Urothelium cell line (cell line): Measurements from ENCODE around the gene MPHOSPH8.
"Not testable (repeated sequence)": the region's sequence is repeated elsewhere in the genome, so short reads cannot be mapped to it uniquely, and the experiment has no call there.

Source experiments
- DNase-seq: peaks from one replicate; pipeline ENCODE4 v3.0.0; 2011; ENCODE audit warnings: low spot score, mixed read lengths
- FAIRE-seq: peaks from 2 replicates; lab custom pipeline; 2011; peaks lifted over from hg19 to GRCh38; lab: Jason Lieb, UNC

Gene MPHOSPH8

DNA sequence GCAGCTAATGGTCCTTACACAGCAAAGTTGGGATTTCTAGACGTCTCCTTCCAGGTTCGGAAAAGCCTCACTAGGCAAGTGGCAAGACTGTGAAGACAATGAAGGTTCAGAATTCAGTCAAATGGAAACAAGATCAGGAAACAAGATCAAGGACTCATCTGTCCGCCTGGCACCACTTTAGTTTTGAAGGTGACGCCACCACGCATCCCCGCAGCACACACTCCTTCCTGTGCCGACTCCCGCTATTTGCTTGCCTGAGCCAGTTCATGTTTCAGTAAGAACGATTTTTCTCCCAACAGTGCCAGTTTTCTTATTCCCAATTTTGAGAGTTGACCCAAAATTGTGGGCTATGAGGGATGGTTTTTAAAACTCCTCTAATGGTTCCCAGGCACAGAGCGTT, 41.4 kb downstream of the MPHOSPH8 start:
- no peak for FAIRE-seq

DNA sequence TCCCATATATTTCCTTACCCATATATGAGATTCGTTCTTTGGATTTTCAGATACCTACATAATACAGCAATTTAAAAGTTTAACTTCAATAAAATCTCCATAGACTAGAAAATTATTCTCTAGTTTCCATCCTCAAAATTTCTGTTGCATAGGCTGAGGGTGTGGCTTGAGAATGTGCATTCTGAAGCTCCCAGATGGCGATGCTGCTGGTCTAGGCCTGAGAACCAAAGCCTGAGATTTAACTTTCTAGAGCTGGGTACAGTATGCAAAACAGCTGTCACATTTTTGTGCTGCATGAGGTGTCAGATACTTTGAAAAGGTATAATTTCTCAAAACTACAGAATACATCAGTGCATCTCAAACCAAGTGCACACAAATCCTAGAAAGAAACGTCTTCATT, 42.7 kb downstream of the MPHOSPH8 start:
- DNase-seq, result no peak
- FAIRE-seq, result no peak

More for the DNA sequence above, 41.4 kb downstream of the MPHOSPH8 start:
- no peak for DNase-seq

GRCh38 chr13:19680751-19681150, 47.3 kb downstream of the MPHOSPH8 start:
- DNase-seq (no peak), FAIRE-seq (no peak)

DNA sequence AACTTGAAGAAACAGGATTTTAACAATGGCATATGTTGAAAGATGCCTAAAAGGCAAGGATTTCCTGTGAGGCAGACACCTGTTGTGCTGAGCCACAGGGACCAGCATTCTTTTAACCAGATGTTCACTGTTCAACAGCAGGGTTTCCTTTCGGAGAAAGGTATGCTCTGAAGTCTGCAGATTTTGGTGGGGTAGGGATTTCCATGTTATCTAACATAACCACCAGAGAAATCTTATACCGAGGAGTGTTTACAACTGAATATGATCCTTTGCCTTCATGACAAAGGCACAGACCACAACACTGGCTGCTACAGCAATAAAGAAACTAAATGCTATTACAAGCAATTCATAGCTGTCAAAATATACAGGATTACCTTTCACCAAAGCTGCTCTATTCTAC, 48.1 kb downstream of the MPHOSPH8 start:
- DNase-seq, result no peak
- FAIRE-seq, result no peak

DNA sequence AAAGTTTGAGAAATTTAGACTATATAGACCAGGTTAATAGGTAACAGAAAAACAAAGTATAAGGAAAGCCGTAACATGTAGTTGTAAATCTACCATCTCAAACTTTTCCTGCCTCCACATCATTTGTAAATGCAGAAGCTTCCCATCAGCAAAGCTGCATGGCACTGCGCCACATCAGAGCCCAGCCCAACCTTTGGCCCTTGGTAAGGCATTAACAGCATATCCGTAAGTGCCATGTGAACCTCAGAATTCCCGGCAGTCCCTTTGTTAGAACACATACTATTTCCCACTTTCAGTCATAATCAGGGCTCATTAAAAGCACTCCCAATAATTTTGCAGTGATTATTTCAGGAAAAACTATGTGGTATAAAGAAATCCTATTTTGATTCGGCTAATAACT, 51.6 kb downstream of the MPHOSPH8 start:
- FAIRE-seq (no peak), DNase-seq (no peak)

GRCh38 chr13:19685437-19685836, 52.0 kb downstream of the MPHOSPH8 start:
- FAIRE-seq (no peak), DNase-seq (no peak)

DNA sequence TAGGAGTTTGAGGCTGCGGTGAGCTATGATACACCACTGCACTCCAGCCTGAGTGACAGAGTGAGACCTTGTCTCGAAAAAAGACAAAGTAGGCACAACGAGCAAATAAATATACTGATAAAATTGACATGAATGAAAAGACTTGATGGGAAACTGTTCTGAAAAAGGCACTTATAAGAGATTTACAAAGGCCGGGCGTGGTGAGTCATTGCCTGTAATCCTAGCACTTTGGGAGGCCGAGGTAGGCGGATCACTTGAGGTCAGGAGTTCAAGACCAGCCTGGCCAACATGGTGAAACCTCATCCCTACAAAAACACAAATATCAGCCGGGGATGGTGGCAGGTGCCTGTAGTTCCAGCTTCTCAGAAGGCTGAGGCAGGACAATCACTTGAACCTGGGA, 58.0 kb downstream of the MPHOSPH8 start:
- FAIRE-seq, result not testable (repeated sequence)

DNA sequence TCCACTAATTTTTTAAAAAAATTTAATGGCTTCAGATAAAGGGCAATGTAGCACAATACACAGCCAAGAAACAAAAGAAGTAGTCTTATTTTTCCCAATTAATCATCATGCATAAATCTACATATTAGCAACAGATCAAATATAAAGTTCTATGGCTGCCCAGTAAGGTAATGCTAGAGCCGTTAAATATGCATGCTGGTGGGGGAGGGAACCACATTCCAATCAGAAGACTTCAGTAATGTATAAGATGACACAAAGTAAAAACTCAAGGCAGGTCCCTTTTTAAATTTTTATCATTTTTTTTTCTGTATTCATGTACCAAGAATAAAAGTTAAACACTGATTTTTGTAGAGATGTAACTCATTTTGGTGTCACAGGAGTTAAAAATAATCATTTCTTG, 62.0 kb downstream of the MPHOSPH8 start:
- DNase-seq, result no peak
- FAIRE-seq, result no peak

More for the DNA sequence above, 58.0 kb downstream of the MPHOSPH8 start:
- not testable (repeated sequence) for DNase-seq

- DNase-seq (no peak), FAIRE-seq (no peak)
These were observed 62.4 kb downstream of the MPHOSPH8 start for GRCh38 chr13:19695829-19696228.

DNA sequence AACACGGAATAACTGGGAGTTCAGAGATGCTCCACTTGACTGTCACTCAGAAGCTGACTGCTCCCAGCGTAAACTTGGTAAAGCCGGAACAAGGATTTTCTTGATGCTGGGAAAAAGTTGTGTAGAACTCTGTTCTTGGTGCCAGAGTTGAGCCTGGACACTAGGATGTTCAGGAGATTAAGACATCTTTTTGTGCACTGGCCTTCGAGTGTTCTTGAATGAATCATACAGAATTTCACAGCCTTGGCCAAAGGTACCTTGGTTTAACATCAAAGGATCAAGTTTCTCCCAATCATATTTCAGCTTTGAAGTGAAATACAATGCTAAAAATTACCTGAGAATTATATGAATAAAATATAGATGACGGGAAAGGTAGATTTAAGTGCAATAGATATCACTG, 67.5 kb downstream of the MPHOSPH8 start:
- not testable (repeated sequence) for DNase-seq, FAIRE-seq

DNA sequence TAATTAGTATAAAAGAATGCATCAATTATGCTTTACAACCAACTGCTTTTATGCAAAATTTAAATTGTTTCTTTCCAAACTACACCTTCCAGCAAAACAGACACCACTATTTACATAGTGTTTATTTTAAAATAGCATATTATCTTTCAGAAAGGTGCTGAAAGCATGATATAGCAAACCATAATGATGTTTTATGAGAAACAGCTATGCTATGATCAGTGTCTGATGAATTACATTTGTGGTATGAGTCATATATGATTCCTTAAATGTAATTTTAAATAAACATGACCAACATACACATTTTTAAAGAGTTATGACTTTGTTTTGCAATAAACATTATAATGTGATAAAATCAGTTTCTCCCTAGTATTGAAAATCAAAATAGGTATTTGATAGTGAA, 68.2 kb downstream of the MPHOSPH8 start:
- not testable (repeated sequence) for FAIRE-seq, DNase-seq

DNA sequence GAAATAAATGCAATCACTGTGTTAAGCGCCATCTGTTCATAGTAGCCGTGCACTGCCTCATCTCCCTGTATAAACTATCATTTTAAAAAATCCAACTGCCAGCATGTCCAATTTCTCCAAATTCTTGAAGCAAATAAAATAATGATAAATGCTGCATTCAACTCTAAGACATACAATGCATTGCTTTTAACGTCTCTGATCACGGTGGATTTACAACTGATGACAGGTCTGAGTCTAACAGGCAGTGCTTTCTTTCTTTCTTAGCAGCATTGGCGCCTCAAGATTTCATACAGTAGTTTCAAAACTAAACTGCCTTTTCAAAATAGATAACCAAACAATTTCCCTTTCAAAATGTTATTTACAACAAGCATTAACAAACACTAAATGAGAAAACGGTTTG, 70.8 kb downstream of the MPHOSPH8 start:
- FAIRE-seq, DNase-seq: not testable (repeated sequence)

GRCh38 chr13:19709039-19709438, 75.6 kb downstream of the MPHOSPH8 start:
- FAIRE-seq, DNase-seq: not testable (repeated sequence)

- not testable (repeated sequence) for DNase-seq, FAIRE-seq
These were observed 76.3 kb downstream of the MPHOSPH8 start for GRCh38 chr13:19709782-19710181.

DNA sequence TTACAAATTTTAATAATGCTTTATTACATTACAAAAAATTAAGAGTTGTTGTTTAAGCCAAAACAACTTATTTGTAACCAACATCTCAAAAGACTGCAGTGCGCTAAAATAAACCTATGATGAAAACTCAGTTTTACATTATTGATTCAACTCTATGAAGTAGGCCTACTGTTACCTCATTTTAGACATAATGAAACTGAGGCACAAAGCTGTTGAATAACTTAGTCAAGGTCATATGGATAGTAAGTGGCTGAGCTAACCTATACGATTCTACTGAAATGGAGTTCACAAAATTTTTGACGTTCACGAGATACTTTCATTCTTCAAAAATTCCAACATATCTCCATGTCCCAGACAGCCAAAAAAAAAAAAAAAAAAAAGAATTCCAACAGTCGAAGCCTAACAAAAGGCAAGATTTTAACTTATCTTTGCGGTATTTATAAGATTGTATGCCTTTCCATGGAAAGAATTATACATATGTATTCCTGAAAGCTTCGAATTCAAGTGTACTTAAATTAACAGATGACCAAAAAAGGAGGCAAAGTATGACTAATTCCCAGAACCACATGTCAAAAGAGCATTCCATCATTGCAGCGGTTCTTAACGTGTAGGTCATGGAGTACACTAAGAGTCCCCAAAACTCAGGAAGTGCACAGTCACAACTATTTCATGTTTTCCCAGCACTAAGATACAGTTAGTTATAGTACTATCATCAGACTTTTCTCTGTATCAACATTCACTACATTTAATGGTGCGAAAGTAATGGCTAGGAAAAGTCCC, 79.9 kb downstream of the MPHOSPH8 start:
- no peak for FAIRE-seq

DNA sequence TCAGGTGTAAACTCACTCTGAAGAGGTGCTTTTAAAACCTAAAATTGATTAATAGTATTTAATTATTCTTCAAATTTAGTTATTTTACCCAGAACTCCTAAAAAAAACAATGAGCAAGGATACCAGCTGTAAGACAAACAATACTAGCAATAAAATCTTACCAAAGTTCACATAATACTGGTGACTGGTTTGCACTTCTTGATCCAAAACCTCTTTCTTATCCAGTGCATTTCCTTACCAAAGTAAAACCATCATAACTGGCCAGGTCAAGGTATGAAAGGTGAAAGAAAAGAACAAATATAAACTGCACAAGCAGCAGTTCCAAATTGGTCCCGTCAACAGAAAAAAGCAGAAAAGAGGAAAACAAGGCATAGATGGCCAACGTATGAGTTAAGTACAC, 86.6 kb downstream of the MPHOSPH8 start:
- no peak for FAIRE-seq
- no peak for DNase-seq

More for the DNA sequence above, 79.9 kb downstream of the MPHOSPH8 start:
- DNase-seq, result peak; percentile 2
